HG03378 (cell line): ENCODE data around the gene SYNPO2L.
"Not testable (repeated sequence)": the region's sequence is repeated elsewhere in the genome, so short reads cannot be mapped to it uniquely, and the experiment has no call there.

Experiments used
- ATAC-seq: cut with Tn5 transposase; IDR thresholded peaks from one replicate; pipeline ENCODE4 v1.9.1; 2021; ENCODE audit warnings: mild to moderate bottlenecking, moderate library complexity; ENCODE audit not compliant: unreplicated experiment

The SYNPO2L gene

GRCh38 chr10:73620974-73621373 is 34.9 kb downstream of the SYNPO2L start:
- not testable (repeated sequence) for ATAC-seq

- not testable (repeated sequence) for ATAC-seq
These were observed 38.7 kb downstream of the SYNPO2L start for GRCh38 chr10:73617143-73617542.

GRCh38 chr10:73614720-73615119 is 41.1 kb downstream of the SYNPO2L start:
- ATAC-seq, result no peak

GRCh38 chr10:73609116-73609515 is 46.7 kb downstream of the SYNPO2L start:
- no peak for ATAC-seq

GRCh38 chr10:73601486-73601921 is 54.3 kb downstream of the SYNPO2L start:
- no peak for ATAC-seq

- no peak for ATAC-seq
These were observed 58.5 kb downstream of the SYNPO2L start for GRCh38 chr10:73597346-73597745.
